SKM-1 (cell line): Measurements from ENCODE around the gene INO80.
"Not testable (repeated sequence)": the region's sequence is repeated elsewhere in the genome, so short reads cannot be mapped to it uniquely, and the experiment has no call there.

Experiments
- DNase-seq: peaks from one replicate; lab custom pipeline; 2025; ENCODE audit not compliant: unreplicated experiment; lab: John Stamatoyannopoulos, UW

INO80 gene

DNA sequence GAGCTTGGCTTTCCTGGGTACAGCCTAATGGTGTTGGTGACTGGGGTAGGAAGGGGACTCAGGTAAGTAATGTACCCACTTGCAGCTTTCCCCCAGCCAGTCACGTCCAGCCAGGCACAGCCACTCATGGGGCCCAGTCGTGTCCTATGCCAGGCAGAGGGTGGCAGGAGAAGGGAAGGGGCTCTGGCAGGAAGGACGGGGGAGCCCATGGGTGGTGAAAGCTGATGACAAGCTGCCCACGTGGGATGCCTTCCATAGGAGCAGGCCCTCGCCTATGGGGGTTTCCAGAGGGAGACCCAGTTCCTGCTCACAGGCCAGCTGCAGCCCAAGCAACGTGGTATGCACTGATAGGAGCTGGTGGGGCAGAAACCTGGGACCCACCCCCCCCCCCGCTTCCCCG lies 152.1 kb downstream of the INO80 start:
- DNase-seq = no peak

DNA sequence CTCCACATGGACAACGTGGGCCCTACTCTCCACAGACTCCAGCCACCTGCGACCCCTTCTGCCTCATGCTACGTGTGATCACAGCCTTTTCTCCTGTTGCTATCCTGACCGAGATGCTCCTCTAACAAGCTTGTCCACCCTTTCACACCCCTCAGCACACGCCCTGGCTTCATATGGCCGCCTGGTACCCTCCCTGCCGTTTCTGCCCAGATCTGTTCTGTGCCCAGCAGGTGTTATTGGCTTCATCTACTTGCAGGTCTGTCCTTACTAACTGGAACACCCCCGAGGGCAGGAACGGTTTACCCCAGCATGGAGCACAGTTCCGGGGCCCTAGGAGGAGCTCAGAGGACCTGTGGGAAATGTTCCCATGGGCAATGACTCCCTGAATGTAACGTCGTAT lies 152.9 kb downstream of the INO80 start:
- no peak for DNase-seq

DNA sequence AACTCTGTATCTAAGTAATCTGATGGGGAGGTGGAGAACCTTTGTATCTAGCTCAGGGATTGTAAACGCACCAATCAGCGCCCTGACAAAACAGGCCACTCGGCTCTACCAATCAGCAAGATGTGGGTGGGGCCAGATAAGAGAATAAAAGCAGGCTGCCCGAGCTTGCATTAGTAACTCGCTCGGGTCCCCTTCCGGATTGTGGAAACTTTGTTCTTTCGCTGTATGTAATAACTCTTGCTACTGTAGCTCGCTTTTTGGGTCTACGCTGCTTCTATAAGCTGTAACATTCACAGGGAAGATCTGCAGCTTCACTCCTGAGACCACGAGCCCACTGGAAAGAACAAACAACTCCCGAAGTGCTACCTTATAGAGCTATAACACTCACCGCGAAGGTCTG lies 153.8 kb downstream of the INO80 start:
- DNase-seq = not testable (repeated sequence)

DNA sequence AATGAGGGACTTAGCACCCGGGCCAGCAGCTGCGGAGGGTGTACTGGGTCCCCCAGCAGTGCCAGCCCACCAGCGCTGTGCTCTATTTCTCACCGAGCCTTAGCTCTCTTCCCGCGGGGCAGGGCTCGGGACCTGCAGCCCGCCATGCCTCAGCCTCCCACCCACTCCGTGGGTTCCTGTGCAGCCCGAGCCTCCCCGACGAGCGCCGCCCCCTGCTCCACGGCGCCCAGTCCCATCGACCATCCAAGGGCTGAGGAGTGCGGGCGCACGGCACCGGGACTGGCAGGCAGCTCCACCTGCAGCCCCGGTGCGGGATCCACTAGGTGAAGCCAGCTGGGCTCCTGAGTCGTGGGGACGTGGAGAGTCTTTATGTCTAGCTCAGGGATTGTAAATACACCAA lies 154.3 kb downstream of the INO80 start:
- not testable (repeated sequence) for DNase-seq

DNA sequence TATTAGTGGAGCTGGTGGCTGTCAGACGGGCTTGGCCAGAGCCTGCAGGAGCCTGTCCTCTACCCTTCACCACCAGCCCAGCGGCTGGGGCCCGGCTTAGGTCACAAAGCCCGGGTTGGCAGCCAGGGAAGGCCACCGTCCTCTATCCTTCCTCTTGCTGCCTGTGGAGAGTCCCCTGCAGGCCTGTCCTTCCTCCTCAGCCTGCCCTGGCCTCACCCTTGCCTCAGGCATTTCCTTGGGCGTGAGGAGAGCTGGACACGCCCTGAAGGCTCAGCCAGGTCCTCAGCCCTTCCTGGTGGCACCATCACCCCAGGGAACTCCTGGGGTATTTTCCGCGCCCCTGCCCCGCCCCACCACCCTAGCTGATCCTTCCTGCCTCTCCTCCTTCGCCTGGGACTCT lies 155.2 kb downstream of the INO80 start:
- DNase-seq = no peak

DNA sequence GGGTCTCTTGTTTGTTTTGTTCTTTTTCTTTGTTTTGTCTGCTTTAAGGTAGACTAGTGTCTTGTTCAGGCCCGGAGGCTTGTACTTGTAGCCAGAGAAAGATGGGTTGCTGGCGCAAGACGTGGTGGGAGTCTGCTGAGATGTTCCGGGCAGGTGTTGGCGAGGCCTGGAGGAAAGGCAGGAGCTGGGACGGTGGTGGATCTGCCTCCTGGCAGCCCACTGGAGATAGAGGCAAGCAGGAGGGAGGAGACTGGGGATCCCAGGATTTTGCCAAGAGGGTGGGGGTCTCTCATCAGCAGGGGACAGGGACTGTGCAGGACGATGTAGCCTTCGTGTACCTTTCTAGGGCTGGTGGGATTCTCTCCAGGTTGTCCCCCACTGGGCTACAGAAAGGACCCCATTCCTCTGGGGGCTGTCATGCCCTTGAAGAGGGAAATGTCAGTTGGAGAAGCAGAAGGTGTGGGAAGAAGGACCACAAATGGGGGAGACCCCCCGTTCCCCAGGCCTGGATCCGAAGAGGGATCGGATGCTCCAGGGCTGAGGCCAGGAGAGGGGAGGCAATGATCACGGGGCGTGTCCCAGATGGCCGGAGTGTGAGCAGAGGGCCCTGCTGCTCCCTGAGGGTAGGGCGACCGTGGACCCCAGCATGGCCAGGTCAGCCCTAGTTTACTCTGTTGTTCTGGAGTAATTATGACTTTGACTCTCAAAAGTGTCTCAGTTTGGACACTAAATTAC lies 155.8 kb downstream of the INO80 start:
- DNase-seq = no peak

DNA sequence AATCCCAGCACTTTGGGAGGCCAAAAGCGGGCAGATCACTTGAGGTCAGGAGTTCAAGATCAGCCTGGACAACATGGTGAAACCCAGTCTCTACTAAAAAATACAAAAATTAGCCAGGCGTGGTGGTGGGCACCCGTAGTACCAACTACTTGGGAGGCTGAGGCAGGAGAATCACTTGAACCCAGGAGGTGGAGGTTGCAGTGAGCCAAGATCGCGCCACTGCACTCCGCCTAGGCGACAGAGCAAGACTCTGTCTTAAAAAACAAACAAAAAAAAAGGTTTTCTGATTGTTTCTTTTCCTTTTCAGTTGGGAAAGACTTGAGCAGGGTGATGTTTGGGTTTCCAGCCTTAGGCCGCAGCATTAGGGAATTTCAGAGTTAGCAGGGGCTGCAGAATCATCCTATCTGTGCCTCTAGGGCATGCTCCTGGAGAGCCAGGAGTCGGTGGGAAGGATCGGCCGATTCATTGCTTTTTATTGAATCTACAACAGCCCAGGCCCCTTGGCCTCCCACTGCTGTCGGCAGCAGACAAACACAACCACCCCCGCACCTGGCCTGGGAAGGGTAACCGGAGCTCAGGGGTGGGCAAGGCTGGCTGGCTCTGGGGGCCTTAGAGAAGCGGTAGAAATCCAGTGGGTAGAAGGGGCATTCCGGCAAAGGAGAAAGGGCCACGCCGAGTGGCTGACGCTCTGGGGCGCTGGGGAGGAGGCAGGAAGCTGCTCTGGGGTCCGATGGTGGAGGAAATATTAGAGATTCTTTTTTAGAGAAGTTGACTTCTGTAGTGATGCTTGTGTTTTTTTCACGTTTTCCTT lies 156.5 kb downstream of the INO80 start:
- no peak for DNase-seq

DNA sequence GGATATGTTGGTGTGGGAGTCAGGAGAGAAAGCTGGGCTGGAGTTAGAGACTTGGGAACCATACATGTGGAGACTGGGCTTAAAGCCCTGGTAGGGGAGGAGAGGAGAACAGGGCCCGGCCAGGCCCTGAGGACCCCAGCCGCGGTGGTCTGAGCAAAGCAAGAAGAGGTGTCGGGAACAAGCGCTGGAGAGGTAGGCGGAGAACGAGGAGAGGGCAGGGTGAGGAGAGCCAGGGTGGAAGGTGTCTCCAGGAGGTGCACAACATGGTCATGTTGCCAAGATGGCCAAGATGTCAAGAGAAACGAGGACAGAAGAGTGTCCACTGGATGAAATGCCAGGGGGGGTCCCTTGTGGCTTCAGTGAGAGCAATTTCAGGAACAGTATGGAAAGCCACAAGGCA lies 157.4 kb downstream of the INO80 start:
- no peak for DNase-seq

DNA sequence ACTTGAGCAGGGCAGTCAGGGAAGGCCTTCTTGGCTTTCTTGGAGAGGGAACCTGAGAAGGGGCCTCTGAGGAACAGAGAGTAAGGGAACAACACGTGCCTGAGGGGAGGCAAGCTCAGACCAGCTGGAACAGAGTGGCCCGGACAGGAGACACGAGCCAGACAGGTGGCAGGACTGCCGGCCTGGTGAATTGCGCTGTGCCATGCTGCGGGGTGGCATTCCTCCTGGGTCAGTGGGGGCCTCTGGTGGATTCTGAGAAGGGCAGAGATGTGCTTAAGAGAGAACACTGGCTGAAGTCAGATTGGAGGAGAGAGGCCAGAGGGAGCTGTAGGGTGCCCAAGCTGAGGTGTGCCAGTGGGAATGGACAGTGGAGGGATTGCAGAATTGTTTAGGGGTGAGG lies 157.9 kb downstream of the INO80 start:
- DNase-seq = no peak

DNA sequence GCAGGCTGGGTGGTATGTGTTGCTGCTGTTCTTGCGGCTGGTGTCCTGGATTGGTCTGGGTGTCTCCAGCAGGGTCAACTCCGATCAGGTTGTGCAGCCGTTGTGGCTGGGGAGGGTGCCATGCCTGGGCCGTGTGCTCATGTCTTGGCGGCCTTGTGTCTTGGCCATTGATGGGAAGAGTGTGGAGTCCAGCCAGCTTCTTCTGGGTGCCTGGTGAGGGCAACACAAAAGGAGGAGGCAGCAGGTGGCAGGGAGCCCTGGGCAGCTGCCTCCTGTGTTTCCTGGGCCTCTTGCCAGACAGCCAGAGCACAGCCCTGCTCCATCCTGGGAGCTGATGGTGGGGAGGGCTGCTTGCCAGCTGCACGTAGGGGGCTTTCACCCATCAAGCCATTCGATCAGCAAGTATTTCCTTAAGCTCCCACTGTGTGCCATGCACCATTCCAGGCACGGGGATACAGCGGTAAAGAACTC lies 158.5 kb downstream of the INO80 start:
- DNase-seq = no peak

DNA sequence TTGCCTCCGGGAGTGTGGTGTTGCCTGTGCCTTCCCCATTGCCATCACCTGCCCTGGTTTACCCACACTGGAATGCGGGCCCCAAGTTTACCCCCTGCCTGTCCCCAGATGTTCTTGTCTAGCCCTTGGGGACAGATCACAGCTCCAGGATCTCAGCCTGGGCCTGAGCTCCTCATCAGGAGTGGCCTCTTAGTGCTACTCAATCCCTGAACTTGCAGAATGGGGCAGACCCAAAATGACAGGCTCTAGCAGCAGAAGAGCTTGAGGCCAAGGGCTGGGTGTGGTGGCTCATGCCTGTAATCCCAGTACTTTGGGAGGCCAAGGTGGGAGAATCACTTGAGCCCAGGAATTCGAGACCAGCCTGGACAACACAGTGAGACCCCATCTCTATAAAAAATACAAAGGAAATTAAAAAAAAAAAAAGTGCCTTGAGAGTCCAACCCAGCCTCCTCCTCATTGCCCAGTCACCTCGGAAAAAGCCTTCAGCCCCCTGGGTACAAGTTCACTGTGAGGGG lies 159.0 kb downstream of the INO80 start:
- DNase-seq = no peak

DNA sequence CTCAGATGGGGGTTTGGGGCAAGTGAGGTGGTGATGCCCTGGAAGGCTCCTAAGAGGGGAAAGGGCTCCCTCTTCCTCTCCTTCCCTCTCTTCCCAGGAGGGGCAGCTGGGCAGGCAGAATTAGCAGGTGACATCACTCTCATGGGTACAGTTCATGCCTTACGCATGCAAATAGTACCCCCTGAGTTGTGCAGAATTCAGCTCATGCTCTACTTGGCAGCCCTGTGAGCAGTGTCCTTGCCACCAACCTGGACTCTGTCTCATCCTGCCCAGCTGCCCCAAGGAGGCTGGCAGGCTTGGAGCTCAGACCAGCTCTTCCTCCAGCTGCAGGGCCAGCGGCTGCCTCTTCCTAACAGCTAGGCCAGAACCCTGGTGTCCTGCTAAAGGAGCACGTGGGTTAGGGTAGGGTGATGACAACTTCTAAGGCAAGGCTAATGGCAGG lies 159.5 kb downstream of the INO80 start:
- no peak for DNase-seq

DNA sequence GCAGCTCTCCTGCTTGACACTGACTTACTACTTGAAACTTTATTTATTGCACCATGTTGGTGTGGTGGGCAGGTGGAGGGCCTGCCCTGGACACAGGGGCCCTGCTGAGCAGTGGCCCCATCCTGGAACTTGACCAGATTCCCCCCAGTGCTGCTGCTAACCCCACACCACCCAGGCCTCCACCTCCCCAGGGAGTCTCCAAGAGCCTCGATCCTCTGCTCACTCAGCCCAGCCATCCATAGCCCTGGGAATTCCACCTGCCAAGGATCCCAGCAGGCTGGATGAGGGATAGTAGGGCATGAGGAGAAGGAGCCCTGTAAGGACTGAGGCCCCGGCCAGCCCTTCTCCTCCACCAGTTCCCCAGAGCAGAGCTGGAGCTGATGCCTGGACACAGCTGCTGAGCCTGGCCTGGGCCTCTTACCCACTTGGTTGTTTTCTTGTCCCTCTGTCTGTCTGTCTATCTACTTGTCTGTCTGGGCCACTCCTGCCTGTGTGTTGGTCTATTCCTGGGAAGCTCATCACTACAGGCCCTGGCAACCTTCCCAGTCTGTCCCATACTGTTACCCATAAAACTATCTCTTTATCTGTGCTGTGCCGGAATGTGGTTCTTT lies 160.0 kb downstream of the INO80 start:
- no peak for DNase-seq

DNA sequence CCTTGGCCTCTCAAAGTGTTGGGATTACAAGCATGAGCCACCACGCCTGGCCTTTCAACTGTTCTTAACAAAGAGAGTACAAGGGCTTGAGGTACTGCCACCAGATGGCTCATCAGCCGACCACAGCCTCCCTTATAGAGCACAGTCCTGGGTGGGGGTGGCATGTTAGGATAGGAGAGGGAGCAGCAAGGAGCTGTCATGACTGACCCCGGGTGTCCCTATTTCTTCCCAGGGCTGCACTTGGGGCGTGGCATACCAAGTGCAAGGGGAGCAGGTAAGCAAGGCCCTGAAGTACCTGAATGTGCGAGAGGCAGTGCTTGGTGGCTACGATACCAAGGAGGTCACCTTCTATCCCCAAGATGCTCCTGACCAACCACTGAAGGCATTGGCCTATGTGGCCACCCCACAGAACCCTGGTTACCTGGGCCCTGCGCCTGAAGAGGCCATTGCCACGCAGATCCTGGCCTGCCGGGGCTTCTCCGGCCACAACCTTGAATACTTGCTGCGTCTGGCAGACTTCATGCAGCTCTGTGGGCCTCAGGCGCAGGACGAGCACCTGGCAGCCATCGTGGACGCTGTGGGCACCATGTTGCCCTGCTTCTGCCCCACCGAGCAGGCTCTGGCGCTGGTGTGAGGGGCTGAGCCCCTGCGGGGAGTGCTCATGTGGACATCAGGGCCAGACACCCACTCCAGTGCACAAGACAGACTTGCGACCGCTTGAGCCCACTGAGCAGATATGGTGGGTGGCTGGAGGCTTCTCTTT lies 160.8 kb downstream of the INO80 start:
- DNase-seq = no peak

DNA sequence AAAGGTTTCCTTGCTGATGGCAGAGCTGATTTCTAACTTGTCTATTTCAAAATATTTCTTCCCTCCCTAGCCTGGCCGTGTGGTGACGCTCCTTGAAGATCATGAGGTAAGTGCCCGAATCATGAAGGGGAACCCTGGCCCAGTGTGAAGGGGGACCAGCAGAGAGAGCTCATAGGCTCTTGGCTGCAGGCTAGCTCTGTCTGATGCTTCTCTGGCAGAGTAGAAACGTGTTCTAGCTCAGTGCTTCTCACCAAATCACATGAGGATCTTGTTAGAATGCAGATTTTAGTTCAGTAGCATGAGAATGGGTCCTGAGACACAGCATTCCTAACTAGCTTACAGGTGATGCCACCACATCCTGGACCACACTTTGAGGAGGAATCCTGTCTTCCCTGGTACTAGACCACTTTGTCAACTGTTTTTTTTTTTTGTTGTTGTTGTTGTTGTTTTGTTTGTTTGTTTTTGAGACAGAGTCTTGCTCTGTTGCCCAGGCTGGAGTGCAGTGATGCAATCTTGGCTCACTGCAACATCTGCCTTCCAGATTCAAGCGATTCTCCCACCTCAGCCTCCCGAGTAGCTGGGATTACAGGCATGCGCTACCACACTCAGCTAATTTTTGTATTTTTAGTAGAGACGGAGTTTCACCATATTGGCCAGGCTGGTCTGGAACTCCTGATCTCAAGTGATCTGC lies 161.8 kb downstream of the INO80 start:
- DNase-seq = not testable (repeated sequence)

DNA sequence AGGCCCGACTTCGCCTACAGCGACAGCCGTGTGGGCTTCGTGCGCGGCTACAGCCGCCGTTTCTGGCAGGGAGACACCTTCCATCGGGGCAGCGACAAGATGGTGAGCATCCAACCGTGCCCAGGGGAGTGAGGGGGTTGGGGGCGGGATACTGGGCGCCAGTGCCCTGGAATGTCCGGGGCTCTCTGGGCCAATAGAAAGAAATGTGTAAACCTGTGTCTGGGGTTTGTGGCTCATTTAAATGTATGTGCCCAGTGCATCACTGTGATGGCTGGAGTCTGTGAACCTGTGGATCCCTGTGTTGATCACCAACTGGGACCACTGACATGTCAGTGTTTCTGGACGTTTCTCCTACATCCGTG lies 162.4 kb downstream of the INO80 start:
- no peak for DNase-seq

DNA sequence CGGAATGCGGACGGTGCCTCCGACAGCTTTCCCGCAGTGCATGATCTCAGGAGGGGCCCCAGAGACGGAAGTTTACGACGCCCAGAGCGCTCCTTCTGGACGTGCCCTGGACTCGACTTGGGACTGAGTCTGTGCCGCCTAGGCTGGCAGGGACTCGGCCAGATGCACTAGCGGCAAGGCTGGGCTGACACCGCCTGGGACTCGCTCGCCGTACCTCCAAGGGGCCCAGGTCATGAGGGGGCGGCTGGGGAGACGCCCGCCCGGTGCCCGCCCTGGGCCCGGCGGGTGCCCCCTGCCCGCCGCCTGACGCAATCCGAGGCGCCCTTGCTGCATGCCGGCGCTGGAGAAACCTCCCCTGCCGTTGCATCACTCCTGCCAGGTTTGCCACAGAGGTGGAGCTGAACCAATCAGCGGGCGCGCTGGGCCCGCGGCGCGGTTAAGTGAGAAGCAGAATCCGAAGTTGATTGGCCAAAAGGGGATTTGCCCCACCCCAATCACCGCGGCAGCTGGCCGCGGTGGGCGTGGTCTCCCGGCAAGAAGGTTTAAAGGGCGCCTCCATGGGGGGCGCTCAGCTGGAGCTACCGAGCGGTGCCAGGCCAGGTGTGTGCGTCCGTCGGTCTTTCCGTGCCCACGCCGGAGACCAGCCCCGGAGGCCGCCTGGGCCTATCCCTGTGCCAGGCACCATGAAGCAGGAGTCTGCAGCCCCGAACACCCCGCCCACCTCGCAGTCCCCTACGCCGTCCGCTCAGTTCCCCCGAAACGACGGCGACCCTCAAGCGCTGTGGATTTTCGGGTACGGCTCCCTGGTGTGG lies 163.0 kb downstream of the INO80 start, which contains the start of gene CHAC1:
Gene CHAC1, plus strand, starts transcription at position 571 of the 812 bp plus-strand sequence. Its CDS starts 113 bp downstream, at position 684.
- DNase-seq = peak; percentile 82

DNA sequence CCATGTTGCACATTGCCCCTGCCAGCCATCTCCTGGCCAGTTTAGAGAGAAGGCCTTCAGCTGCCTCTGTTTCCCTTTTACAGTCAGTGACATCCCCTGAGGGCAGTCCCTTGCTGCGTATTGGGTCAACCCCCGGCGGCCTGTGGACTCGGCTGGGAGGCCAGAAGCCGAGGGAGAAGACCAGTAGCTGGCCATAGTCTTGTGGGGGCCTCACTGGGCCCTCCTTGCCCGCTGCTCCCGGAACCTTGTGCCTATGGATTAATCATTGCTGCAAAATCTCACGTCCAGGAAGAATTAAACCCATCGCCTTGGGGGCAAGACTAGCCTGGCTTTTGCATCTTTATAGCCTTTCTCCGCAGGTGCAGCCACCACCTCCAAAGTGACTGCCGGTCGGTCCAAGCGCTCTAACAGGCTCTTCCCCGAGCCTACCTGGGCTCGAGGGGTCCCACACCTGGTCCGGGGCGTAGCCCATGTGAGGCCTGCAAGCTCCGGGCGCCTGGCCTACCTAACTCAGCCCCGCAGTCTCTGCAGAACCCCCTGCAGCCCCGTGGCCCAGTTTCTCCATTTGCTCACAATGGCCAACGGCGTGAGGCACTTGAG lies 163.7 kb downstream of the INO80 start:
- no peak for DNase-seq

DNA sequence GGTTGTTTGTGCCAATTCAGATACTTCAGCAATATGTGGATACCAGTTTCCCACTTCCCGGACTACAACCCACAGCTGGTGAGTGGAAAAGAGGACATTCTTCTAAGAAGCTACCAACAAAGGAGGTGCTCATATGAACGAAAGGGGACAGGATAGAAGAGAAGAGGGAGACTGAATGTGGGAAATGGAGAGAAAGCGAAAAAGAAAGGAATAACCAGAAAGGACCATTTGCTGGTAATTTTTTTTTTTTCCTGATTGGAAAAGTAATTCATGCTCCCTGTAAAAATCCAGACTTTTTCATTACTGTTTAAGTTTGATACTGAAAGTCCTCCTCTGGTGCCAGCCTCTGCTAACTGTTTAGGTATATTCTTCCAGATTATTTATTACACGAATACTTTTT lies 164.3 kb downstream of the INO80 start:
- no peak for DNase-seq
